GM18526 (cell line): ENCODE measurements around the gene PIF1.

Experiments used
- POLR2A ChIP-seq: IDR thresholded peaks from 3 replicates; pipeline ENCODE4 v1.6.1; 2011; ENCODE audit not compliant: insufficient read length; ENCODE audit errors: extremely low read depth

Gene PIF1

GRCh38 chr15:64774629-64775493 is 50.6 kb downstream of the PIF1 start:
- no peak for TF ChIP-seq POLR2A

DNA sequence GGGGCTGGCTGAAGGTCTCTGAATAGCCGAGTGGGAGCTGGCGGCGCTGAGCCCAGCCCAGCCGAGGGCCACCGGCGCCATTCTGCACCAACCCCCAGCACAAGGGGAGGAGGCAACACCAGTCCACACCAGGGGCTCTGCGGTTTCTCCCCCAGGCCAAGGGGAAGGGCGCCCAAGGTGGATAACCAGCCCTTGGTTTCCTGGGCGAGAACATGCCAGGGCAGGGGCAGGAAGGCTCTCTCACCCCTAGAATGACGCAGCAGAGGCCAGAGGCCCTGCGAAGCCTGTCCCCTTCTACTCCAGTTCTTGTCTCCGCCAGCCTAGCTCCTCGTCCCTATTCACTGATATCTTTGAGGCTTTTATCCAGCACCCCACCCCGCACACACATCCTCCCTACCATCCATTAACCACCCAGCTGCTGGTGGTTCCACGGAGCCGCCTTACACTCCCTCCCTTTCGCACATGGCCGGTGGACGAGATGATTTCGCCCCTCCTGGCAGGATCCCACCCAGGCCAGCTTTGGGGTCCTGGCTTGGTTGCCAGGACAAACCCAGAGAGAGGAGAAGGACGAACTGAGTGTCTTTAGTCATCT is 51.3 kb downstream of the PIF1 start:
- TF ChIP-seq POLR2A: no peak

DNA sequence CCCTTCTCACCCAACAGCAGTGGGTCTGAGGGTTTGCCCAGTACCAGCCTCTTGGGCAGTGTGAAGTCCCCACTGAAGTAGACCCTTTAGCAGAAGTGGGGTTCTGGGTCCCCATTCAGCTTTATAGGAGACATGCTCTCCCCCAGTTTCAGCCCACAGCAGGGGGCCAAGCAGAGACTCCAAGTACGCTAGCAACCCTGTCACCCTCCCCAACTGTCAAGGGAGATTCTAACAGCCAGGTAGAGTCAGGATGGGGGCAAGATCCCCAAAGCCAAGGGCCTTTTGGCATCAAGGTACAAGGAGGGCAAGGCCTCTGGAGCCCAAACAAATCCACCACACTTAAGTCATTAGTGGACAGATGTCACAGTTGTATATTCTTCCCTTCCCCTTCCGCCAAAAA is 51.8 kb downstream of the PIF1 start:
- no peak for TF ChIP-seq POLR2A

GRCh38 chr15:64772964-64773363 is 52.5 kb downstream of the PIF1 start:
- TF ChIP-seq POLR2A: no peak

DNA sequence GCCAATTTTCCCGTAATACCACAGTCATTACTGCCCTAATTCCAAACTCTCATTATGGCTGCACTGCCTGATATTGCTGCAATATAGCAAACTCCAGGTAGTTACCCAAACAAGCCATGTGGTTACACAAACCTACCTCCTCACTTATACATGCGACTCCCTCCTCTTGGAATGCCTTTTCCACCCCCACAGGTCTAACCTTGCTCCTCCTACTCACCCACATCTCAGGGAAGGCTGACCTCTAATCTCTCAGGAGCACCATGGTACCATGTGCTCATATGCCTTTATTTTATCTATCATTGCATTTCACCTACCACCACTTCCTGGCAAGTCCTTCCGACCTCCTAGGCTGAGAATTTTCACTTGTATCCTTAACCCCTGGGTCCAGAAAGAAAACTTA is 53.0 kb downstream of the PIF1 start:
- no peak for TF ChIP-seq POLR2A

- TF ChIP-seq POLR2A: no peak
Observed at GRCh38 chr15:64770626-64771025, 54.8 kb downstream of the PIF1 start.

GRCh38 chr15:64767203-64767602 is 58.2 kb downstream of the PIF1 start:
- no peak for TF ChIP-seq POLR2A

DNA sequence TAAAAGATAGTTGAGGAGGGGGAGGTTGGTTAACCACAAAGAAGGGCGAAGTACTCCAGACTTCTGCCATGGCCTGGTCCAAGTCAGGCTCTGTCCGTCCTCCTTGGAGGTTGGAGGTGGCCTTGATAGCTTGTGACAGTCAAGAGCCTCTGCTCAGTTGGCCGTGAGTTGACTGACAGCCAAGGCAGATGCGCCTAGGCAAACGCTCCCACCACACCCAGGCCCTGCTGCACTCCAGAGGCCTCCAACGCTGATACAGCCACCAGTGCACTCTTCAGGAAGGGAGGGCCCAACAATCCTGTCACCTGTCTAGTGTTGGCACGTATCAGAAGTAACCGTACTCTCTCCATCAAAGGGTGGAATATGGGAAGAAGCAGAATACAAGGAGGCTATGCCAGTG is 59.4 kb downstream of the PIF1 start:
- no peak for TF ChIP-seq POLR2A
